A673 (cell line): ENCODE data around the gene TUBA1C. TPM values are rescaled to one million over a fixed set of nuclear protein-coding genes. Genes with fewer than 3 reads are reported as not detected.

Source experiments
- BruUV-seq: library from RNA; stranded (reverse); fragments of 400-500 nt; replicated peaks from 2 replicates; lab custom pipeline; 2021; lab: Mats Ljungman, UMichigan
- CTCF ChIA-PET: fragments of 300-600 bp; sonication (Branson Sonifier 250); formaldehyde crosslinking; loops from one replicate; lab custom pipeline; 2022; ENCODE audit warnings: antibody characterized with exemption; lab: Charles Lee
- POLR2A ChIA-PET: fragments of 300-600 bp; sonication (Branson Sonifier 250); formaldehyde crosslinking; loops from one replicate; lab custom pipeline; 2022; ENCODE audit warnings: antibody characterized with exemption; ENCODE audit not compliant: low non-redundant PET; lab: Charles Lee
- DNase-seq: peaks from one replicate; pipeline ENCODE4 v3.0.0-alpha.2; 2015; ENCODE audit warnings: low spot score
- H3K27ac ChIP-seq: fragments of 200-600 bp; sonication (generic); 2 replicates; pipeline ENCODE4 v1.5.1; 2016; ENCODE audit warnings: mixed run types, low read depth, mild to moderate bottlenecking, mixed read lengths, antibody characterized with exemption, low read length; ENCODE audit not compliant: poor library complexity, severe bottlenecking
- H3K27me3 ChIP-seq: fragments of 200-600 bp; sonication (generic); replicated peaks from 2 replicates; pipeline ENCODE4 v1.6.1; 2017; ENCODE audit warnings: mixed run types, low read depth, mild to moderate bottlenecking, mixed read lengths, antibody characterized with exemption, low read length; ENCODE audit not compliant: insufficient read depth, poor library complexity
- H3K36me3 ChIP-seq: fragments of 200-600 bp; sonication (generic); 2 replicates; pipeline ENCODE4 v1.6.1; 2016; ENCODE audit warnings: mixed run types, mild to moderate bottlenecking, mixed read lengths, antibody characterized with exemption, low read length; ENCODE audit not compliant: insufficient read depth, poor library complexity, severe bottlenecking
- H3K4me1 ChIP-seq: fragments of 200-600 bp; sonication (generic); 2 replicates; pipeline ENCODE4 v1.6.1; 2017; ENCODE audit warnings: mixed run types, mild to moderate bottlenecking, mixed read lengths, antibody characterized with exemption, low read length; ENCODE audit not compliant: insufficient read depth, poor library complexity, severe bottlenecking
- H3K4me3 ChIP-seq: fragments of 200-600 bp; sonication (generic); 2 replicates; pipeline ENCODE4 v1.5.1; 2016; ENCODE audit warnings: low read depth, mixed run types, mild to moderate bottlenecking, mixed read lengths, low read length; ENCODE audit not compliant: poor library complexity, severe bottlenecking
- H3K9me3 ChIP-seq: fragments of 200-600 bp; sonication (generic); 2 replicates; pipeline ENCODE4 v1.6.1; 2016; ENCODE audit warnings: mixed run types, low read depth, mild to moderate bottlenecking, mixed read lengths, antibody characterized with exemption, low read length; ENCODE audit not compliant: poor library complexity, severe bottlenecking
- EZH2 ChIP-seq: fragments of 200-600 bp; sonication (generic); IDR thresholded peaks from 2 replicates; pipeline ENCODE4 v1.6.1; 2017; ENCODE audit warnings: borderline replicate concordance, low read depth, mild to moderate bottlenecking, mixed read lengths, antibody characterized with exemption, low read length; ENCODE audit not compliant: poor library complexity, severe bottlenecking
- intact Hi-C: fragments of 100-400 bp; cut with micrococcal nuclease; formaldehyde crosslinking; loops from one replicate; pipeline ENCODE4 v1.10.0; 2022; ENCODE audit not compliant: unreplicated experiment
- total RNA-seq: library from RNA; stranded (reverse); gene quantifications from 2 replicates; pipeline ENCODE4 v1.2.3, GENCODE V29; 2021
- TF ChIP-seq, protein P1 (sequence below): fragments of 300-800, 200-600 bp; sonication (generic); conservative IDR thresholded peaks from 2 replicates; pipeline ENCODE4 v1.5.1; 2017; ENCODE audit warnings: low read depth, mild to moderate bottlenecking, antibody characterized with exemption, low read length, moderate library complexity, mixed read lengths

Gene TUBA1C
- total RNA-seq, 1 experiment from 2014 or later = 622 TPM

DNA sequence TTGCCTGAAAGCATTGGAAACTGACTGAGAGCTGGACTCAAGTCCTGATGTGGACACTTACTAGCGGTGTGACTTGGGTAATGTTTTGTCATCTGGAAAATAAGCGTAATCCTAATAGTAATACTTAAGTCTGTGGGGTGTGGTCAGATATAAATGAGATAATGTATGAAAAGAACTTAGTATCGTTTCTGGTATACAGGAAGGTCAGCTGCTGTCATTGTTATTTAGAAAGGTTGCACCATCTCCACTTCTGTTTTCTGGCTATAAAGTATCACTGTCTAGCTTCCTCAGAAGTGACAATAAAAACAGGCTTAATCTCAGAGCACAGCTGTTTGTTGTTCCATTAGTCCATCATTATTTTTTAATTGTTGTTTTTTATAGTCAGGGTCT lies 34.1 kb upstream of the TUBA1C start:
- Histone ChIP-seq H3K4me1 (peaks cover 21% of the 10 kb centered on the region), H3K27me3 (no peaks in the 10 kb centered on the region), H3K9me3 (no peaks in the 10 kb centered on the region), H3K27ac (no peak overlapping the region), H3K36me3 (no peaks in the 10 kb centered on the region), H3K4me3 (no peak overlapping the region)
- ChIA-PET POLR2A (interaction anchor here (0.8 kb wide), 1 partner anchor 80 kb away, joined by 5 read pairs; no protein-coding TSS in a partner anchor), CTCF (no interaction called here)
- intact Hi-C loops = no loop called here
- DNase-seq = no peak
- TF ChIP-seq EZH2 = no peak
- TF ChIP-seq, protein P1, sequence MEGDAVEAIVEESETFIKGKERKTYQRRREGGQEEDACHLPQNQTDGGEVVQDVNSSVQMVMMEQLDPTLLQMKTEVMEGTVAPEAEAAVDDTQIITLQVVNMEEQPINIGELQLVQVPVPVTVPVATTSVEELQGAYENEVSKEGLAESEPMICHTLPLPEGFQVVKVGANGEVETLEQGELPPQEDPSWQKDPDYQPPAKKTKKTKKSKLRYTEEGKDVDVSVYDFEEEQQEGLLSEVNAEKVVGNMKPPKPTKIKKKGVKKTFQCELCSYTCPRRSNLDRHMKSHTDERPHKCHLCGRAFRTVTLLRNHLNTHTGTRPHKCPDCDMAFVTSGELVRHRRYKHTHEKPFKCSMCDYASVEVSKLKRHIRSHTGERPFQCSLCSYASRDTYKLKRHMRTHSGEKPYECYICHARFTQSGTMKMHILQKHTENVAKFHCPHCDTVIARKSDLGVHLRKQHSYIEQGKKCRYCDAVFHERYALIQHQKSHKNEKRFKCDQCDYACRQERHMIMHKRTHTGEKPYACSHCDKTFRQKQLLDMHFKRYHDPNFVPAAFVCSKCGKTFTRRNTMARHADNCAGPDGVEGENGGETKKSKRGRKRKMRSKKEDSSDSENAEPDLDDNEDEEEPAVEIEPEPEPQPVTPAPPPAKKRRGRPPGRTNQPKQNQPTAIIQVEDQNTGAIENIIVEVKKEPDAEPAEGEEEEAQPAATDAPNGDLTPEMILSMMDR = no peak
- no TSS peak for BruUV-seq

GRCh38 chr12:49231878-49232655 lies 32.8 kb upstream of the TUBA1C start:
- peaks cover 21% of the 10 kb centered on the region for H3K4me1 ChIP-seq
- peak overlapping the region; percentile 60 for H3K27ac ChIP-seq
- DNase-seq = peak; percentile 28
- TF ChIP-seq, protein P1 = no peak
- TF ChIP-seq EZH2 = no peak
- ChIA-PET CTCF (interaction anchor here (0.5 to 1.5 kb wide), 4 partner anchors 15 to 101 kb away, joined by 3 to 5 read pairs (median 3); partner anchors contain the start of genes TUBA1A and TUBA1B), POLR2A (interaction anchor here (0.6 to 1.0 kb wide), 3 partner anchors 44 to 116 kb away, joined by 3 to 13 read pairs (median 8); partner anchors contain the start of gene TUBA1B)
- BruUV-seq = no TSS peak
- no peaks in the 10 kb centered on the region for H3K36me3 ChIP-seq
- no peaks in the 10 kb centered on the region for H3K9me3 ChIP-seq
- intact Hi-C loops = no loop called here
- H3K27me3 ChIP-seq = no peaks in the 10 kb centered on the region
- no peak overlapping the region for H3K4me3 ChIP-seq

DNA sequence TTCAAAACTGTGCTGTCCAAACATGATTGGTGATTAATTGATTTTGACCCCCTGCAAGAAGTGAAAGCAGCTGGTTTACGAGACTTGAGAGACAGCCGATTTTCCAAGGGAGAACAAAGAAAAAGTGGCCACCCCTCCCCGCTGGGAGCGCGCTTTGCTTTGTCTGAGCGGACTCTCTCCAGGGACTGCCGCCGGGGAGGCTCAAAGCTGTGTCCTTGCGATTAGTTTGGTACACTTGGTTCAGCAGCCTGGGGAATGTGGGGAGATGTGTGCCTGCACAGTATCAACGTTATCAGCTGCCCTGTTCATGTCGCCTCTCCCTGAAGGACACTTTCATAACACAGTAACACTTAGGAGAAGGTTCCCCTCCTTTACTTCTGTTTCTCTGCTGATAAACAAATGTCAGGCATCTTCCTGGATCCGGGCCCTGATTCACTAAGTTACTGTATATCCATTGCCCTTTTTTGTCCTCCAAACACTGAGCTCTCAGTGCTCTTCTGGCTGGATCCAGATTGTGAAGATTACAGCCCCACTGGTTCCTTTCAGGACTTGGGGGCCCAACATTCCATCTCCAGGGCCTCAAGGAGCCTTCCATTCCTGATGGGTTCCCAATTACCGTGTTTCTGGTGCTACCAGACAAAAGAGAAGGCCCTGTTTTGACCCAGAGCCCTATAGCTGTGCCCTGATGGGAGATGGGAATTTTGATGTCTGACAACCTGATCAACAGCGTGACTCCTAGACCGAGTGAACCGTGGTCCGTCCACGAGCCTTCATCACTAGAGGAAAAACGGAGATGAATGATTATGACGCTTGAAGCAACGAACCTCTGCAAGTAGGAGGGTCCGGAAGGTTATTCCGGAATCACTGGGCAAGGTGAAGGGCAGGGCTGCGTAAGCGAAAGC lies 31.7 kb upstream of the TUBA1C start:
- POLR2A ChIA-PET = interaction anchor here (0.6 to 1.0 kb wide), 3 partner anchors 45 to 115 kb away, joined by 3 to 13 read pairs (median 8); partner anchors contain the start of gene TUBA1B
- Histone ChIP-seq H3K27me3 (no peaks in the 10 kb centered on the region), H3K27ac (peak overlapping the region; percentile 60), H3K4me3 (peak overlapping the region; percentile 9), H3K9me3 (no peaks in the 10 kb centered on the region), H3K4me1 (peaks cover 21% of the 10 kb centered on the region), H3K36me3 (no peaks in the 10 kb centered on the region)
- intact Hi-C loops = loop anchor here (1.0 kb wide), 1 partner anchor 102 kb away; the partner anchor contains the start of gene TUBA1B
- TF ChIP-seq, protein P1 = peak; percentile 29; the same call in 1 of the 2 replicates
- no peak for TF ChIP-seq EZH2
- DNase-seq = peak; percentile 89
- no TSS peak for BruUV-seq
- CTCF ChIA-PET = interaction anchor here (0.6 to 1.5 kb wide), 4 partner anchors 14 to 145 kb away, joined by 3 to 8 read pairs (median 4); partner anchors contain the start of genes TUBA1A and TUBA1B
